ENCODE measurements around the gene CCBE1.

CCBE1 gene

DNA sequence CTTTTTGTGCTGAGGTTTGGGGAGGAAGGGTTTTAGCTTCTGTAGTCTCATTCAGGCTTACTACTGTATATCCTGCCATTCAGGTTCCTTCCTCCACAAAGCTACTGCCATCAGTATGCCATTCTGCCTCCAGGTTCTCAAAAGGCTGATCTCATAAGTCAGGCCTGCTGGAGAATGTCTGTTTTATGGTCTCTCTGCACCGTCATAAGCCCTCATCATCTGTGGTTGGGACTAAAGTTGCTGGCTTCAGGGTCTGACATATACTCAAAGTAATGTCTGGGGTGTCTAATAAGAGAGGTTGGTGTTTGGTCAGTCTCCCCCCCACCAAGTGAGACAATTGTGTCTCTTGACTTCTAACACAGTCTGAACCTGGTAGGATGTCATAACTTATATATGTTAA, 36.2 kb upstream of the CCBE1 start:
- Histone ChIP-seq H3K27me3 (no peaks in the 10 kb centered on the region), H3K36me3 (no peaks in the 10 kb centered on the region), H3K4me2 (no peak overlapping the region), H3K4me3 (no peak overlapping the region), H3K9ac (no peak overlapping the region), H3K4me1 (peaks cover 0 to 13% (median 0%) of the 10 kb centered on the region in 10 experiments; a peak in 4 of 20 replicates), H3K27ac (no peak overlapping the region), H3K9me3 (replicated peaks in 1 of 11) (peaks cover 0 to 9% (median 6%) of the 10 kb centered on the region in 11 experiments; a peak in 14 of 22 replicates), H4K20me1 (no peaks in the 10 kb centered on the region)
- TF ChIP-seq Cebpa-rat (IDR thresholded peaks at IDR 0.05) = no peak

- Histone ChIP-seq H3K27ac (no peak overlapping the region), H4K20me1 (no peaks in the 10 kb centered on the region), H3K4me3 (no peak overlapping the region), H3K4me2 (peak overlapping the region in 1 of 11 experiments; percentile 7; a peak in 1 of 22 replicates), H3K9ac (no peak overlapping the region), H3K9me3 (replicated peaks in 1 of 11) (no peaks in the 10 kb centered on the region), H3K27me3 (no peaks in the 10 kb centered on the region), H3K36me3 (no peaks in the 10 kb centered on the region), H3K4me1 (peaks cover 0 to 13% (median 0%) of the 10 kb centered on the region in 10 experiments; a peak in 4 of 20 replicates)
- TF ChIP-seq Cebpa-rat (IDR thresholded peaks at IDR 0.05) = no peak
Measured at GRCh38 chr18:59730896-59731295, 33.7 kb upstream of the CCBE1 start.

DNA sequence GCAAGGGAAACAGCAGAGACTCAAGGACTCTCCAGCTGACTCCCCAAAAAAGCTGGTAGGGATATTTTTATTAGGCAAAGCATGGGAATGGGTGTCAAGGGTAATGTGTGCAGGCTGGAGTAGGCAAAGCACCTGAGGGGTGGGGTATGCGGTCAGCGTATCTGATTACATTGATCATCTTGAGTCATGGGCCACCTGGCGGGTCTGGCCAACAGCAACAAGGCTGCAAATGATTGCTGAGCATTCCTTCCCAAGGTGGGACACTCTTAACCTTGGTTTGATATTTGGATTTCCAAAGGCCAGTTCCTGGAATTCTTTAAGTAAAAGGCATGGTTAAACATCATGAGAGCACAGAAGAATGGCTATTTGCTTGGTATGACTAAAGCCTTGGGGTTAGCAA, 32.6 kb upstream of the CCBE1 start:
- H3K9me3 ChIP-seq (replicated peaks in 1 of 11) = no peaks in the 10 kb centered on the region
- no peaks in the 10 kb centered on the region for H4K20me1 ChIP-seq
- no peak overlapping the region for H3K4me3 ChIP-seq
- no peak for TF ChIP-seq Cebpa-rat (IDR thresholded peaks at IDR 0.05)
- no peaks in the 10 kb centered on the region for H3K27me3 ChIP-seq
- H3K36me3 ChIP-seq = no peaks in the 10 kb centered on the region
- H3K9ac ChIP-seq = no peak overlapping the region
- H3K27ac ChIP-seq = no peak overlapping the region
- peaks cover 0 to 13% (median 0%) of the 10 kb centered on the region in 10 experiments; a peak in 4 of 20 replicates for H3K4me1 ChIP-seq
- H3K4me2 ChIP-seq = no peak overlapping the region

DNA sequence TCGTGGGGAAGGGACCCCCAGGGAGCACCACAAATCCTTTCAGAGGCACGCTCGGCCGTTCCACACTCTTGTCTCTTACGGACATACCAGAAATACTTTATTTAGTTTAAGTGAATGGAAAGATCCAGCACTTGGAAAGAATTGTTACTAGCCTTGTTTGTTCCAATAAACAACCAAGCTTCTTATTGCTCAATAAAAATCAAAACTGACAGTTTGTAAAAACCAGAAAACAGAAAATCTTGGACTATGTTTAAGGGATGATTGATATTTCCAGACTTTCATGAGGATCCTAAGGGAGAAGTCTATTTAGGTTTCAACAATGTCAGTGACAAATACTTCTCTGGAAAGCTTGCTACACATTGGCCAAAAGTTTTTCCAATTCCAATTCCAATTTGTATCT, 31.6 kb upstream of the CCBE1 start:
- no peak overlapping the region for H3K4me2 ChIP-seq
- H3K9ac ChIP-seq = no peak overlapping the region
- H3K9me3 ChIP-seq (replicated peaks in 1 of 11) = no peaks in the 10 kb centered on the region
- no peaks in the 10 kb centered on the region for H3K36me3 ChIP-seq
- no peaks in the 10 kb centered on the region for H3K27me3 ChIP-seq
- H3K27ac ChIP-seq = no peak overlapping the region
- peaks cover 0 to 13% (median 0%) of the 10 kb centered on the region in 10 experiments; a peak in 4 of 20 replicates for H3K4me1 ChIP-seq
- no peak overlapping the region for H3K4me3 ChIP-seq
- H4K20me1 ChIP-seq = no peaks in the 10 kb centered on the region
- TF ChIP-seq Cebpa-rat (IDR thresholded peaks at IDR 0.05) = no peak

DNA sequence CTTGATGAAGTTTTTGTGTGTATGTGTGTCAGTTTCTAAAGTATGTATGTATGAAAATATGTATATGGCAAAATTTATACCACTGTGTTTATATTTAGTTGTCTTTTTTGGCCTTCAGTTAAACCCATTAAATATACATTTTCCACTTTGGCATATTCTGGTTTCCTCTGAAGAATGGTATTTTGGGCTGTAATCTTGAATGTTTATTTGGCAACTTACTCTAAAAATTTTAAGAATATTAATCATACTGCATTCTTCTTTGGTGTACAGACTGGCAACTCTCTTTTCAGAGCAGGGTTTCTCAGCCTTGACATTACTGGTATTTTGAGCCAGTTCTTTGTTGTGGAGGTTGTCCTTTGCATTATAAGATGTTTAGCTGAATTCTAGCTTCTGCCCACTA, 27.9 kb upstream of the CCBE1 start:
- Histone ChIP-seq H3K27ac (no peak overlapping the region), H3K4me3 (no peak overlapping the region), H3K4me1 (no peaks in the 10 kb centered on the region), H3K9ac (no peak overlapping the region), H4K20me1 (no peaks in the 10 kb centered on the region), H3K4me2 (no peak overlapping the region), H3K36me3 (no peaks in the 10 kb centered on the region), H3K27me3 (no peaks in the 10 kb centered on the region), H3K9me3 (replicated peaks in 1 of 11) (no peaks in the 10 kb centered on the region)
- no peak for TF ChIP-seq Cebpa-rat (IDR thresholded peaks at IDR 0.05)

GRCh38 chr18:59724103-59724502, 26.9 kb upstream of the CCBE1 start:
- Histone ChIP-seq H3K4me2 (no peak overlapping the region), H3K27ac (no peak overlapping the region), H4K20me1 (no peaks in the 10 kb centered on the region), H3K4me1 (no peaks in the 10 kb centered on the region), H3K9me3 (replicated peaks in 1 of 11) (no peaks in the 10 kb centered on the region), H3K36me3 (no peaks in the 10 kb centered on the region), H3K9ac (no peak overlapping the region), H3K4me3 (no peak overlapping the region), H3K27me3 (no peaks in the 10 kb centered on the region)
- no peak for TF ChIP-seq Cebpa-rat (IDR thresholded peaks at IDR 0.05)

DNA sequence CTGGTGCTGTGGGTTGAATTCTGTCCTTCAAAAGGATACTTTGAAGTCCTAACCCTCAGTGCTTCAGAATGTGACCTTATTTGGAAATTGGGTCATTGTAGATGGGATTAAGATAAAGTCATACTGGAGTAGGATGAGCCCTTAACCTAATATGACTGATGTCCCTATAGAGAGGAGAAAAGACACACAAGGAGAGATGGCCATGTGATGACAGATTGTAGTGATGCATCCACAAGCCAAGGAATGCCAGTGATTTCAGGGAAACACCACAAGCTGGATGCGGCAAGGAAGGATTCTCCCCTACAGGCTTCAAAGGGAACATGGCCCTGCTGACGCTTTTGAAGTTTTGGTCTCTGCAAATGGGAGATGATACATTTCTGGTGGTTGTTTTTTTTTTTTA, 24.7 kb upstream of the CCBE1 start:
- H3K9me3 ChIP-seq (replicated peaks in 1 of 11) = no peaks in the 10 kb centered on the region
- no peaks in the 10 kb centered on the region for H4K20me1 ChIP-seq
- no peak overlapping the region for H3K4me3 ChIP-seq
- H3K27ac ChIP-seq = no peak overlapping the region
- no peaks in the 10 kb centered on the region for H3K36me3 ChIP-seq
- H3K4me1 ChIP-seq = no peaks in the 10 kb centered on the region
- no peak overlapping the region for H3K9ac ChIP-seq
- H3K27me3 ChIP-seq = no peaks in the 10 kb centered on the region
- no peak for TF ChIP-seq Cebpa-rat (IDR thresholded peaks at IDR 0.05)
- H3K4me2 ChIP-seq = no peak overlapping the region

- no peaks in the 10 kb centered on the region for H3K36me3 ChIP-seq
- no peak for TF ChIP-seq Cebpa-rat (IDR thresholded peaks at IDR 0.05)
- no peaks in the 10 kb centered on the region for H3K27me3 ChIP-seq
- no peak overlapping the region for H3K9ac ChIP-seq
- H3K4me3 ChIP-seq = no peak overlapping the region
- no peaks in the 10 kb centered on the region for H3K4me1 ChIP-seq
- no peak overlapping the region for H3K27ac ChIP-seq
- H3K9me3 ChIP-seq (replicated peaks in 1 of 11) = no peaks in the 10 kb centered on the region
- no peaks in the 10 kb centered on the region for H4K20me1 ChIP-seq
- H3K4me2 ChIP-seq = no peak overlapping the region
Measured at GRCh38 chr18:59721211-59721610, 24.0 kb upstream of the CCBE1 start.

GRCh38 chr18:59719544-59720181, 22.4 kb upstream of the CCBE1 start:
- Histone ChIP-seq H3K4me2 (no peak overlapping the region), H3K36me3 (no peaks in the 10 kb centered on the region), H4K20me1 (no peaks in the 10 kb centered on the region), H3K4me3 (no peak overlapping the region), H3K9me3 (replicated peaks in 1 of 11) (no peaks in the 10 kb centered on the region), H3K27ac (no peak overlapping the region), H3K4me1 (no peaks in the 10 kb centered on the region), H3K27me3 (no peaks in the 10 kb centered on the region), H3K9ac (no peak overlapping the region)
- no peak for TF ChIP-seq Cebpa-rat (IDR thresholded peaks at IDR 0.05)

DNA sequence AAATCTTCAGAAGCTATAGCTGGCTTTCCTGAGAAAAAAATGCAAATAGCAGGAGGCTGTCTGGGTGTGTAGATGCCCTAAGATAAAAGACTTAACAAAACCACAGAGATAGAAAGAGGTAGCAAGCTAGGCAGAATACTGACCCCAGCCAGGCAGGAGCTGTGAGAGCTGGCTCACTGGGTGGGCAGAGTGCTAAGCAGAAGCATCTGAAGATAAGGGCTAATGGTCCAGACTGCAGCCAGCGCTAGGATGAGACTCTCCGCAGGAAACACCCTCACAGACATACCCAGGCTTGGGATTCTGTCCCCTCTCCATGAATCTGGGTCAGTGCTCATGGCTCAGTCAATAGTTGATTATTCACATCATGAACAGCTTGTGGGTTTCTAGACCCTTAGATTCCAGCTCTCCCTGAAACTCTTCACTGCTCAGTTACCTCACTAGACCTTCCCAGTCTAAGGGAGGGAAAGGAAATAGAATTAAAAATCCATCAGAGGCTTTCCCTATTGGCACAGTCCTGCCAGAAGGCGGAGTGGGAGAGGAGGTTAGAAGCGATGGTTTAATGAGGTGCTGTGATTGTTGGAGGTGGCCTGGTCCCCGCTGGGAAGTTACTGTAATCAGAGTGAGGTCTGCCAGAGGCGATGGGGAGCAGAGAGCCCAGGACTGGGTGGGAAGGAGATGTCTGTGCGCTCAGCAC, 21.4 kb upstream of the CCBE1 start:
- H3K9ac ChIP-seq = no peak overlapping the region
- H3K27ac ChIP-seq = no peak overlapping the region

More for the DNA sequence above, 21.4 kb upstream of the CCBE1 start:
- Histone ChIP-seq H4K20me1 (no peaks in the 10 kb centered on the region), H3K27me3 (no peaks in the 10 kb centered on the region), H3K4me3 (no peak overlapping the region), H3K9me3 (replicated peaks in 1 of 11) (no peaks in the 10 kb centered on the region), H3K4me1 (no peaks in the 10 kb centered on the region), H3K4me2 (no peak overlapping the region), H3K36me3 (no peaks in the 10 kb centered on the region)
- no peak for TF ChIP-seq Cebpa-rat (IDR thresholded peaks at IDR 0.05)
